GM18870 (cell line): ENCODE measurements around the gene ALPI.
"Not testable (repeated sequence)": the region's sequence is repeated elsewhere in the genome, so short reads cannot be mapped to it uniquely, and the experiment has no call there.

Experiments
- ATAC-seq: cut with Tn5 transposase; IDR thresholded peaks from one replicate; pipeline ENCODE4 v1.9.1; 2021; ENCODE audit warnings: moderate library complexity; ENCODE audit not compliant: unreplicated experiment

Gene ALPI

GRCh38 chr2:232441147-232441651 lies 14.8 kb upstream of the ALPI start:
- no peak for ATAC-seq

DNA sequence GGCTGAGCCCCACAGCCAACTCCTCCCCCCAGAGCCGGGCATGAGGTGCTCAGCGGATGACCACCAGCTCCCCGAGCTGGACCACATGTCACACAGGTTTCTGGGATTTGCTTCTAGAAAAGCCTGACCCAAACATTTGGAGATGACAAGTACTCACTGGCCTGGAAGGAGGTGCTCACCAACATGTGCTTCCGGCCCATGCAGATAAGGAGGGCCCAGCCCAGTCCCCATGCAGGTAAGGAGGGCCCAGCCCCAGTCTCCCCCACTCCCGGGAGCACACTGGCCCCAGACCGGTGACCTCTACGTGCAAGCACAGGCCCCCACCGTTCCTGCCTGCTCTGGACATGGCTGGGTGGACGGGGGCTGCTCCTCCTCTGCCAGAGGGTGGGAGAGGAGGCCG lies 14.0 kb upstream of the ALPI start:
- ATAC-seq: not testable (repeated sequence)

- ATAC-seq: not testable (repeated sequence)
Observed at GRCh38 chr2:232442431-232442830, 13.5 kb upstream of the ALPI start.

- not testable (repeated sequence) for ATAC-seq
Observed at GRCh38 chr2:232443047-232443446, 12.9 kb upstream of the ALPI start.

DNA sequence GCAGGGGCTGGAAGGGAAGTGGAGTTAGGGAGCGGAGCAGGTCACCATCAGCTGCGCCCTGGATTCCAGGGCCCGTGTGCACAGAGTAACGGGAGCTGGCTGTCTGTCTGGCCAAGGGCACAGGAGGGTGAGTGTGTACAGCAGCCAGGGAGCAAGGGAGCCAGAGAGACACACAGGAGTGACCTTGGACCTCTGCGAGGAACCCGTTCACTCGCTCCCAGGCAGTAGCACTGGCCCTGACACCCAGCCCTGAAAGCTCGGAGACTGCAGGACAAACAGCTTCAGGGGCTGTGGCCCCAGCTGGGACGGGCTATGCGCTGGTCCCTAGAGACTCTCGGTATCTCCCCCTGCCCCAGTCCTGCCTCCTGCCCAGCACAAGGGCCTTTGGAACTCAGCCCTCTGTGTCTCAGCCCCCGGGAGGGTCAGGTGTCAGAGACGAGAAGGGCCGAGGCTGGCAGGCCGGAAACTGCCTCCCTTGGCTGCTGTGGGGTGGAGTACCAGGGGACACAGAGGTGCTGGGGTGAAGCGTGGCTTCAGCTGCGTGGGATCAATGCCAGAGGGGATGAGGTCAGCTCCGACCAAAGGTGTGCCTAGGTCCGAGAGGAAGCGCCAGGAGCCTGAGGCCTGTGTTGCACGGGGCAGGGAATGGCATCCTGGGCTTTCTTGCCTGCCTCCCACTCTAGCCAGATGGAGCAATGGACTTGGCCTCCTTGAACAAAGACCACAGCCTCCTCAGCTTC lies 12.1 kb upstream of the ALPI start:
- ATAC-seq: not testable (repeated sequence)

DNA sequence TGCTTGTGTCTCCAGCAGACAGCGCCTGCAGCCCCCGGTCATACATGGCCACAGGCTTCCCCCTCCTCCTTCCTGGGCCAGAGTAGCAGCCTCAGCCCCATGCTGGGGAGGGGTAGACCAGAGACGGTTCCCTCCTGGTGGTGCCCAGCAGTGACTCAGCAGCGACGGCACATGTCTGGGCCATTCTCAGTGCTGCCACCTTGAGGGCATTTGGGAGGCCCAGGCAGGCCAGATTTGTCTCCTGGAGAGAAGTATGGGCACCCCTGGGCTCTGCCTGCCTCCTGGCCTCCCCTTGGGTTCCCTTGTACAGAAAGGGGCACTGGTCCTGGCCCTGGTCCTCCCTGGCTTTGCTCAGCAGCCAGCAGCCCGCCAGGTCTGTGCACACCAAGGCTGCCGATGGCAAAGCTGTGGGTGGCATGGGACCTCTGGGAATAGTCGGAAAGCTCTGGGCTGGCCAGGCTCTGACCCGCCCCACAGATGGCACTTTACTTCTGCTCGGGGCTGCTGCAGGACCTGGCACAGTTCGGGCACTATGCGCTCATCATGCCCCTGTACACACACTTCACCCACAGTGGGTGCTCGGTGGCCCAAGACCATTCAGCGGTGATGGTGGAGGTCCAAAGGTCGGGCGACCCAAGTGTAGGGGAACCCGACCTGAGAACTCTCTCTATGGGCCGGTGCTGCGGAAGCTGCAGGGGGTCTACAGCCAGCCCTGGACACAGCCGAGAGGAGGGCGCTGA lies 11.4 kb upstream of the ALPI start:
- no peak for ATAC-seq

DNA sequence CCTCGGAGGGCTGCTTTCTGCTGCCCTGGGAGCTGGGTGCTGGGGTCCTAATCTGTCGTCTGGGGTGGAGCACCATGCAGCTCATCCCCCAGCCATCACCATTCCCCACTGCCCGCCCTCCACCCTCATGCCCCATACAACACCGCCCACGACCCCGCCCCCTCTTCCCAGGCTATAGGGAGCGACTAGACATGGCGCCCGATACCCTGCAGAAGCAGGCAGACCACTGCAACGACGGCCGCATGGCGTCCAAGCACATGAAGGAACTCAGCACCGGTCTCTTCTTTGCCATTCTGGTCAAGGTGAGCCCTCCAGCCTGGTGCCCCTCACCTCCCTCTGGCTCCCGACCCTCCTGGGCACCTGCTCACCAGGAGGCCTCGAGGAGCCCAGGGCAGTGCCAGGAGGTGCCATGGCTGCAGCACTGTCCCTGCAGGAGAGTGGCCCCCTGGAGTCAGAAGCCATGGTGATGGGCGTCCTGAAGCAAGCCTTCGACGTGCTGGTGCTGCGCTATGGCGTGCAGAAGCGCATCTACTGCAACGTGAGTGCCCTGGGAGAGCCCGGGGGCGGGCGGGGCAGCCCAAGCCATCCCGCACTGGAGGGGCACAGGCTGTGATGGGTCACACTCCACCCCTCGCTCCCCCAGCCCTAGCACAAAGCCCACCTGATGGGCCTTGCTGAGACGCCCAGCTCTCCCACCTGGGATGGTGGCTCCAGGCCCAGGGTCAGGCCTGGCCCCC lies 10.6 kb upstream of the ALPI start:
- not testable (repeated sequence) for ATAC-seq

DNA sequence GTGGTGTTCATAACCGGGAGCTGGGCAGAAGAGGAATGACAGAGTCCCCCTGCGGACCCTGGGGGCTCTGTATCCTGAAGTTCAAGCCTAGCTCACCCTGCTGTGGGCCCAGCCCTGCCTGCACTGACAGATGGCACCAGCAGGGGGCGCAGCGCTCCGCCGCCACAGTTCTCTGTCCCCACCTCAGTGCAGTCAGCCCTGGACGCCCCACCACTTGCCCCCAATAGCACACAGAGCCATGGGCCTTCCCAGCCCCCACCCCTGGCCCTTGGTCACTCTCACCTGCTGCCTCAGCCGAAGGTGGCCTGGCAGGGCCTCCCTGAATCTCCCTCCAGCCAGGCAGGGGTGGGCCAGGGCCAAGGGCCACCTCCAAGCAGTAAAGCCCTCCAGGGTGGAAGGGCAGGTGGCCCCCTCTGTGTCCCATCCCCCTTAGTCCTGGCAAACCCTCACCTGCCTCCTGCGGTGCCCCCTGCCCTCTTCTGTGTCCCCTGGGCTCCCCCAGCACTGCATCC lies 9.6 kb upstream of the ALPI start:
- ATAC-seq: not testable (repeated sequence)

DNA sequence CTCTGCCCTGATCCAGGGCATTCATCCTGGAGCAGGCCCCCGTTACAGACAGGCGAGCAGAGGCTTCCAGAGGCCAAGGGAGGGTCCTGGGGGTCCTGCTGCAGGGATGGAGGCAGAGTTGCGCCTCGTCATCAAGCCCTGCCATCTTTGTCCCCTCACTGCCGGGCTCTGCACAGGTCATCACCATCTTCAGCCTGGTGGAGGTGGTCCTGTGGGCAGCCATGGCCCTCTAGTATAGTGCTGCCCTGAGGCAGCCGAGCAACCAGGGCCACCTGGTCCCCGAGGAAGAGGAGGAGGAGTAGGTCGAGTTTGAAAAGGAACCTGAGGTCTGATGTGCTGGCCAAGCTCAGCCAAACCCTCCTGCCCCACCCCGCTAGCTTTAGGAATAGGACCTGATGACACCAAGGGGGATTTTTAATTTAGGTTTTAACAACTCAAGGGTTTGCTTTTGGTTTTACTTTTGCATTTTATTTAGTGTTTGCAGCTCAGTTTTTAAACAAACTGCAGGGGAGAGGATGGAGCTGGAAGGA lies 8.8 kb upstream of the ALPI start:
- ATAC-seq: no peak

GRCh38 chr2:232447638-232448303 lies 8.2 kb upstream of the ALPI start:
- ATAC-seq: no peak

- no peak for ATAC-seq
Observed at GRCh38 chr2:232448304-232448690, 7.7 kb upstream of the ALPI start.

DNA sequence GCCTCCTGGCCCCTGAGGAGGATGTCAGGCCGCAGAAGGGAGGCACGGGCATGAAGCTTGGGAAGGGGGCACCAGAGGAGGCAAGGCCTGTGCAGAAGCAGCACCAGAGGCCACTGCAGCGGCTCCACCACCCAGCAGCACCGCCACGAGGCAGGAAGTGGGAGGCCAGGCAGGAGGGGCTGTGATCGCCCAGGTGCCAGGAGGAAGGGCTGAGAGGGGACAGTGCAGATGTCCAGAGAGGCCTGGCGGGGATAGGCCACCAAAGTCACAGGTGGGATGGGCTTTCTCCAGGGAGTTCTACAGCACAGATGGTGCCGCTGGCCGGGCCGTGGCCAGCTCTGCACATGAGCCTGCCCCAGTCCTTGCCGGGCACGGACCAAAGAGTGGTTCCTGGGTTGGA lies 6.0 kb upstream of the ALPI start:
- ATAC-seq: no peak

DNA sequence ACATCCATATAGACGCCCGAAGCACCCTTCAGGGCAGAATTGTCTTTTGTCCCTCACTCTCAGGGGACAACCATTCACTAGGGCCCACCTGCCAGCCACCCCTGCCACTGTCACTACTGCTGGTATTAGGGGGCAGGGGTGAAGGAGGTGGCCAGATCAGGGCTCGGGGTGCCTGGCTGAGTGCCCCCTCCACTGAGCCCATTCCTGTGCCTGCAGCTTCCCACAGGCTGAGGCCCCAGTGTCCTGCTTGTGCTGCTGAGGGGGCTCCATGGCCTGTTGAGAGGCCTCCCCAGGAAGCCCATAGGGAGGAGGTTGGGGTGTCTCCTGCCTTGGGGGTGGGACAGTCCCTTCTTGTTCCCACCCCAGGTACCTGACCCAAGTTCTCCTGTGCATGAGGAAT lies 4.3 kb upstream of the ALPI start:
- ATAC-seq: not testable (repeated sequence)

DNA sequence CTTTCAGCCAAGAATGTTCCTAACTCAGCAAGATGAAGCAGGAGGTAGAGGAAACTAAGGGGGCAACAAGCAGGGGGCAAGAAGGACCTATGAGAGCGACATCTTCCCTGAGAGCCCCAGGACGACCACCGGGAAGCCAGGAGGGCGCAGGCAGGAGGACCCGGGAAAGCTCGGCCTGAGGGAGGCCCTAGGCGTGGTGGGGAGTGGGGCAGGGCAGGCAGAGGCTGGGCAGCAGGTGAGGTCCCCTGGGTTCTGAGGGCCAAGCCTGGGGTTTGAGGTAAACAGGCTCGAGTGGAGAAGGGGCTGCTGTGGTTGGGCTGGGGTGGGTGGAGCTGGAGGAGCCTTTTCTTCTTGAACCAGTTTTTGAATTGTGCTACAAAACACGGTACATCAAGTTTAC lies 1.3 kb upstream of the ALPI start:
- ATAC-seq: no peak

- ATAC-seq: no peak
Observed at GRCh38 chr2:232456296-232457120, 555 bp downstream of the ALPI start.

GRCh38 chr2:232457121-232458011 lies 1.4 kb downstream of the ALPI start:
- ATAC-seq: no peak

DNA sequence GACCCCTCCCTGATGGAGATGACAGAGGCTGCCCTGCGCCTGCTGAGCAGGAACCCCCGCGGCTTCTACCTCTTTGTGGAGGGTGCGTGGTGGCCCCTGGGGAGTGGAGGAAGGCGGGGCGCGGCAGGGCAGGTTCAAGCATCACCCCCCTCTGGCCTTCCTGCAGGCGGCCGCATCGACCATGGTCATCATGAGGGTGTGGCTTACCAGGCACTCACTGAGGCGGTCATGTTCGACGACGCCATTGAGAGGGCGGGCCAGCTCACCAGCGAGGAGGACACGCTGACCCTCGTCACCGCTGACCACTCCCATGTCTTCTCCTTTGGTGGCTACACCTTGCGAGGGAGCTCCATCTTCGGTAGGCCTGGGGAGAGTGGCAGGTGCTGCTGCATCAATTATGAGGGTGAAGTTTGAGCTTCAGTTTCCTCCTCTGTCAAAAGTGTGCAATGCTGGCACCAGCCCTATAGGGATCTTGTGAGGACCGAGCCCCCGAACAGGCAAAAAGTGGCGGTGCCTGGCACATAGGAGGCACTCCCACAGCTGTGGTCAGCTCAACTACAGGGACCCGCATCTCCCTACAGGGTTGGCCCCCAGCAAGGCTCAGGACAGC lies 2.2 kb downstream of the ALPI start:
- ATAC-seq: no peak
